K562 (cell line): Measurements from ENCODE around the gene DTD1. TPM values are rescaled to one million over a fixed set of nuclear protein-coding genes. Genes with fewer than 3 reads are reported as not detected.
A peak's percentile ranks its signal among the peaks of the same experiment; 100 is the strongest.

Experiments used
- E2F8 ChIP-seq: fragments of 450-650 bp; IDR thresholded peaks from 2 replicates; pipeline ENCODE4 v1.7.1; 2018; ENCODE audit warnings: mild to moderate bottlenecking, low read depth; ENCODE audit not compliant: partially characterized antibody
- ELF1 ChIP-seq: fragments of 200-800 bp; sonication (Bioruptor generic); IDR thresholded peaks from 2 replicates; pipeline ENCODE4 v1.6.1; 2016; ENCODE audit warnings: missing genetic modification characterization, missing compliant biosample characterization
- HLTF ChIP-seq: fragments of 450-650 bp; IDR thresholded peaks from 2 replicates; pipeline ENCODE4 v1.6.1; 2016
- KAT7 ChIP-seq: sonication (generic); formaldehyde crosslinking; IDR thresholded peaks from 2 replicates; pipeline ENCODE4 v1.8.0; 2022; ENCODE audit warnings: missing genetic modification reagents, mild to moderate bottlenecking, borderline replicate concordance
- KLF13 ChIP-seq: fragments of 450-650 bp; IDR thresholded peaks from 2 replicates; pipeline ENCODE4 v1.6.1; 2016; ENCODE audit warnings: missing genetic modification characterization, low read depth, mild to moderate bottlenecking, missing compliant biosample characterization, moderate library complexity, borderline replicate concordance
- L3MBTL2 ChIP-seq: fragments of 450-650 bp; IDR thresholded peaks from 2 replicates; pipeline ENCODE4 v1.6.1; 2016; ENCODE audit warnings: mild to moderate bottlenecking, moderate library complexity
- MGA ChIP-seq: fragments of 450-650 bp; IDR thresholded peaks from 2 replicates; pipeline ENCODE4 v1.6.1; 2016; ENCODE audit warnings: mild to moderate bottlenecking, moderate library complexity
- NR2C2 ChIP-seq, 2 experiments: fragments of 200-800 bp in 1 of 2; sonication (Bioruptor generic) in 1 of 2; sonication (generic) in 1 of 2; formaldehyde crosslinking in 1 of 2; IDR thresholded peaks; 2 replicates each; pipeline versions ENCODE4 v1.6.1 to v1.8.0; 2016 to 2022; ENCODE audit warnings: mild to moderate bottlenecking in 1 of 2, missing compliant biosample characterization in 1 of 2, missing genetic modification characterization in 1 of 2, missing genetic modification reagents in 1 of 2
- ZBTB1 ChIP-seq: sonication (generic); formaldehyde crosslinking; IDR thresholded peaks from 2 replicates; pipeline ENCODE4 v1.8.1; 2023; ENCODE audit warnings: missing genetic modification reagents, low read depth, mild to moderate bottlenecking, borderline replicate concordance
- ZNF239 ChIP-seq: fragments of 250-450 bp; sonication (Bioruptor Pico); IDR thresholded peaks from 2 replicates; pipeline ENCODE4 v1.4.0; 2020; ENCODE audit warnings: mild to moderate bottlenecking
- polyA plus RNA-seq, 8 experiments: library from polyadenylated mRNA; depleted of rRNA in 4 of 8; stranded (reverse) in 5 of 8; unstranded in 3 of 8; fragments of >200 nt; fragmentation: Nextera tagmentation in 2 of 8; fragmentation: Illumina TruSeq in 1 of 8; extraction: Ambion mirVana in 2 of 8; extraction: Trizol in 1 of 8; gene quantifications; 2 replicates each; pipeline versions ENCODE4 v1.2.1 to v1.2.3, GENCODE V29; 2011 to 2014; ENCODE audit warnings: inconsistent platforms in 1 of 8, missing spikeins in 1 of 8
- total RNA-seq, 7 experiments: library from RNA; depleted of rRNA in 6 of 7; stranded (reverse); fragments of >200 nt in 6 of 7; fragmentation: Illumina TruSeq in 2 of 7; extraction: Trizol in 2 of 7; gene quantifications; 2 replicates each; pipeline versions ENCODE4 v1.2.1 to v1.2.3, GENCODE V29; 2011 to 2021; ENCODE audit warnings: low replicate concordance in 1 of 7

Gene DTD1
- total and polyA plus RNA-seq, 9 of the 15 experiments (the other 6 are each of a cell fraction or from before 2014, with no cell fraction given), result 5.7 to 28.6 (median 26.8) TPM

- TF ChIP-seq MGA, result peak; percentile 38
- peak; percentile 61 for TF ChIP-seq E2F8
- peak; percentile 49; the same call in 1 of the 2 replicates for TF ChIP-seq L3MBTL2
- no peak for TF ChIP-seq ZNF239
- peak; percentile 93 for TF ChIP-seq NR2C2 (CRISPR knock-in tag; IDR thresholded peaks at IDR 0.05)
- peak; percentile 98 for TF ChIP-seq NR2C2 (tag; IDR thresholded peaks at IDR 0.05)
- no peak for TF ChIP-seq KAT7 (CRISPR knock-in tag)
- TF ChIP-seq KLF13 (tag), result no peak
- TF ChIP-seq HLTF, result no peak
- TF ChIP-seq ELF1, result peak; percentile 94
- no peak for TF ChIP-seq ZBTB1 (CRISPR knock-in tag)
Measured at GRCh38 chr20:18793625-18794427, 206.0 kb downstream of the DTD1 start (continued).
